H1 (cell line): ENCODE results near the gene DBR1. TPM values are rescaled to one million over a fixed set of nuclear protein-coding genes. Genes with fewer than 3 reads are reported as not detected.

Source experiments
- CTCF ChIA-PET: fragments of 300-600 bp; sonication (Branson Sonifier 250); formaldehyde crosslinking; loops from one replicate; lab custom pipeline; 2021; ENCODE audit not compliant: partially characterized antibody; lab: Charles Lee
- POLR2A ChIA-PET: fragments of 300-600 bp; sonication (Branson Sonifier 250); formaldehyde crosslinking; loops from one replicate; lab custom pipeline; 2021; ENCODE audit warnings: inconsistent platforms; ENCODE audit not compliant: partially characterized antibody; lab: Charles Lee
- DNase-seq, 2 experiments: peaks; one replicate each; pipeline versions ENCODE4 v3.0.0 to v3.0.0-alpha.2; 2010 to 2022; ENCODE audit warnings: low spot score in 2 of 2, low read depth in 1 of 2, mixed read lengths in 1 of 2
- FAIRE-seq: peaks from 2 replicates; lab custom pipeline; 2011; peaks lifted over from hg19 to GRCh38; lab: Jason Lieb, UNC
- H2AFZ ChIP-seq: 2 replicates; pipeline ENCODE4 v1.8.1; 2012; ENCODE audit warnings: low read length, inconsistent platforms
- H2AK5ac ChIP-seq: 2 replicates; pipeline ENCODE4 v1.6.1; 2013; ENCODE audit warnings: low read depth, low read length
- H2BK120ac ChIP-seq: replicated peaks from 2 replicates; pipeline ENCODE3; 2013; ENCODE audit warnings: low read depth, low read length, inconsistent platforms
- H2BK12ac ChIP-seq: 2 replicates; pipeline ENCODE4 v1.6.1; 2013; ENCODE audit warnings: low read depth, low read length
- H2BK15ac ChIP-seq: 2 replicates; pipeline ENCODE4 v1.6.1; 2013; ENCODE audit warnings: low read length
- H2BK20ac ChIP-seq: 2 replicates; pipeline ENCODE4 v1.6.1; 2013; ENCODE audit warnings: low read length
- H2BK5ac ChIP-seq: 2 replicates; pipeline ENCODE4 v1.6.1; 2013; ENCODE audit warnings: low read depth, low read length
- H3K14ac ChIP-seq: 2 replicates; pipeline ENCODE4 v1.6.1; 2013; ENCODE audit warnings: inconsistent platforms; ENCODE audit not compliant: insufficient read length
- H3K18ac ChIP-seq: 2 replicates; pipeline ENCODE4 v1.6.1; 2013; ENCODE audit warnings: low read length; ENCODE audit errors: extremely low read depth
- H3K23ac ChIP-seq: 2 replicates; pipeline ENCODE4 v1.6.1; 2013; ENCODE audit warnings: inconsistent platforms; ENCODE audit not compliant: insufficient read length
- H3K23me2 ChIP-seq: 2 replicates; pipeline ENCODE4 v1.6.1; 2013; ENCODE audit warnings: low read depth, low read length
- H3K27ac ChIP-seq: 2 replicates; pipeline ENCODE4 v1.6.1; 2011; ENCODE audit warnings: low read depth, low read length, inconsistent platforms
- H3K27me3 ChIP-seq, 4 experiments: replicated peaks in 1 of 4; 1 replicate in 1 of 4; 2 replicates in 3 of 4; pipeline versions ENCODE4 v1.6.1 to v1.8.1; 2011 to 2013; ENCODE audit warnings: low read length in 3 of 4, mild to moderate bottlenecking in 3 of 4, inconsistent platforms in 2 of 4, mixed read lengths in 2 of 4, moderate library complexity in 1 of 4; ENCODE audit not compliant: control insufficient read depth in 3 of 4, insufficient read depth in 3 of 4; ENCODE audit errors: extremely low read depth in 1 of 4
- H3K36me3 ChIP-seq, 4 experiments: 2 replicates each; pipeline versions ENCODE4 v1.6.1 to v1.8.1; 2011 to 2013; ENCODE audit warnings: mild to moderate bottlenecking in 4 of 4, low read length in 3 of 4, moderate library complexity in 2 of 4, control low read depth in 1 of 4, inconsistent platforms in 1 of 4; ENCODE audit not compliant: insufficient read depth in 4 of 4, control insufficient read depth in 2 of 4
- H3K4ac ChIP-seq: replicated peaks from 2 replicates; pipeline ENCODE3; 2013; ENCODE audit warnings: low read length, low read depth, mixed read lengths, inconsistent platforms; ENCODE audit not compliant: insufficient read length
- H3K4me1 ChIP-seq, 4 experiments: replicated peaks in 1 of 4; 1 replicate in 1 of 4; 2 replicates in 3 of 4; pipeline versions ENCODE4 v1.6.1 to v1.8.1; 2011 to 2013; ENCODE audit warnings: low read length in 3 of 4, inconsistent platforms in 2 of 4, mixed read lengths in 1 of 4; ENCODE audit not compliant: insufficient read depth in 4 of 4, control insufficient read depth in 3 of 4
- H3K4me2 ChIP-seq, 2 experiments: 2 replicates each; pipeline versions ENCODE4 v1.6.1 to v1.8.1; 2011 to 2013; ENCODE audit warnings: low read depth in 2 of 2, low read length in 2 of 2, control low read depth in 1 of 2, inconsistent platforms in 1 of 2, mild to moderate bottlenecking in 1 of 2; ENCODE audit not compliant: insufficient read depth in 1 of 2
- H3K4me3 ChIP-seq, 4 experiments: fragments of 200-600, 300-600 bp in 1 of 4; sonication (generic), shearing (Covaris generic), sonication (Bioruptor Twin) in 1 of 4; 2 replicates each; pipeline versions ENCODE4 v1.5.1 to v1.8.1; 2011 to 2016; ENCODE audit warnings: low read length in 4 of 4, low read depth in 3 of 4, control low read depth in 2 of 4, inconsistent platforms in 2 of 4, mild to moderate bottlenecking in 2 of 4, mixed read lengths in 1 of 4, moderate library complexity in 1 of 4; ENCODE audit not compliant: insufficient read depth in 2 of 4; ENCODE audit errors: extremely low read depth in 1 of 4
- H3K56ac ChIP-seq: replicated peaks from 2 replicates; pipeline ENCODE3; 2013; ENCODE audit warnings: low read depth, mild to moderate bottlenecking, mixed read lengths, low read length, inconsistent platforms; ENCODE audit not compliant: insufficient read length
- H3K79me1 ChIP-seq: 2 replicates; pipeline ENCODE4 v1.6.1; 2013; ENCODE audit warnings: low read depth, low read length, control low read depth
- H3K79me2 ChIP-seq, 2 experiments: 2 replicates each; pipeline versions ENCODE4 v1.6.1 to v1.8.1; 2012 to 2013; ENCODE audit warnings: low read length in 2 of 2, mild to moderate bottlenecking in 2 of 2, inconsistent platforms in 1 of 2; ENCODE audit not compliant: insufficient read depth in 2 of 2, control insufficient read depth in 1 of 2
- H3K9ac ChIP-seq, 4 experiments: replicated peaks in 1 of 4; 1 replicate in 1 of 4; 2 replicates in 3 of 4; pipeline versions ENCODE4 v1.6.1 to v1.8.1; 2011 to 2013; ENCODE audit warnings: low read depth in 3 of 4, low read length in 3 of 4, control low read depth in 2 of 4, mild to moderate bottlenecking in 2 of 4, moderate library complexity in 2 of 4, inconsistent platforms in 1 of 4; ENCODE audit errors: extremely low read depth in 1 of 4
- H3K9me3 ChIP-seq, 2 experiments: 2 replicates each; pipeline versions ENCODE4 v1.6.1 to v1.8.1; 2012 to 2013; ENCODE audit warnings: mild to moderate bottlenecking in 2 of 2, moderate library complexity in 2 of 2, control low read depth in 1 of 2, inconsistent platforms in 1 of 2, low read depth in 1 of 2, low read length in 1 of 2, mixed read lengths in 1 of 2; ENCODE audit not compliant: insufficient read depth in 2 of 2
- H4K20me1 ChIP-seq, 2 experiments: replicated peaks in 1 of 2; 2 replicates each; pipeline versions ENCODE3 to v1.8.1; 2011 to 2013; ENCODE audit warnings: inconsistent platforms in 2 of 2, low read length in 2 of 2, mild to moderate bottlenecking in 1 of 2; ENCODE audit not compliant: insufficient read depth in 2 of 2, control insufficient read depth in 1 of 2
- H4K5ac ChIP-seq: 2 replicates; pipeline ENCODE4 v1.6.1; 2013; ENCODE audit warnings: low read length, low read depth, mixed read lengths, inconsistent platforms; ENCODE audit not compliant: insufficient read length
- H4K8ac ChIP-seq: 2 replicates; pipeline ENCODE4 v1.8.0; 2013; ENCODE audit warnings: mild to moderate bottlenecking, moderate library complexity, low read length, inconsistent platforms; ENCODE audit not compliant: insufficient read depth; ENCODE audit errors: extremely low read depth
- H4K91ac ChIP-seq: replicated peaks from 2 replicates; pipeline ENCODE3; 2013; ENCODE audit warnings: low read length, mixed read lengths, inconsistent platforms; ENCODE audit not compliant: insufficient read length
- ASH2L ChIP-seq: fragments of 200-600, 300-600 bp; sonication (generic); IDR thresholded peaks from one replicate; pipeline ENCODE4 v1.7.1; 2017; ENCODE audit warnings: low read length
- EZH2 ChIP-seq: fragments of 200-600 bp; sonication (generic); IDR thresholded peaks from 2 replicates; pipeline ENCODE4 v1.7.1; 2012; ENCODE audit warnings: low read depth, mild to moderate bottlenecking, moderate library complexity, low read length, inconsistent platforms; ENCODE audit not compliant: severe bottlenecking
- POLR2AphosphoS5 ChIP-seq: IDR thresholded peaks from 2 replicates; pipeline ENCODE4 v1.6.1; 2011; ENCODE audit warnings: low read depth, low read length
- SUZ12 ChIP-seq: fragments of 200-600 bp; sonication (generic); IDR thresholded peaks from 2 replicates; pipeline ENCODE4 v1.6.1; 2012; ENCODE audit warnings: mild to moderate bottlenecking, inconsistent platforms, low read length, moderate library complexity, mixed read lengths
- TBP ChIP-seq: IDR thresholded peaks from 2 replicates; pipeline ENCODE4 v1.6.1; 2011; ENCODE audit warnings: low read depth, low read length, improper control_type of control experiment
- YY1 ChIP-seq: IDR thresholded peaks from 2 replicates; pipeline ENCODE4 v1.6.1; 2011; ENCODE audit warnings: low read depth, mild to moderate bottlenecking, low read length
- WGBS, 2 experiments: shearing (Covaris generic) in 1 of 2; methylation state at CpG; one replicate each; pipeline versions ENCODE4 v1.1.6 to v1.1.7; 2013 to 2015; ENCODE audit warnings: low lambda C conversion rate in 2 of 2, mixed read lengths in 2 of 2, inconsistent platforms in 1 of 2, low coverage in 1 of 2, missing lambda C conversion rate in 1 of 2; ENCODE audit not compliant: insufficient replicate concordance in 2 of 2, insufficient coverage in 1 of 2, insufficient read length in 1 of 2; ENCODE audit errors: extremely low coverage in 1 of 2, missing lambda C conversion rate in 1 of 2; 5-methylcytosine and 5-hydroxymethylcytosine counted together
- long read RNA-seq, 2 experiments: library from RNA in 1 of 2; library from capped mRNA in 1 of 2; stranded (forward); transcript quantifications; one replicate each; pipeline ENCODE4 v2.0.0, GENCODE V29; 2021; ENCODE audit warnings: inconsistent platforms in 1 of 2
- polyA minus RNA-seq, 3 experiments: library from RNA; depleted of rRNA, polyadenylated mRNA; stranded (reverse); fragments of >200 nt; gene quantifications; 1 replicate in 2 of 3; 2 replicates in 1 of 3; pipeline ENCODE4 v1.2.3, GENCODE V29; 2011
- polyA plus RNA-seq, 7 experiments: library from polyadenylated mRNA; depleted of rRNA in 3 of 7; stranded (reverse) in 5 of 7; unstranded in 2 of 7; fragments of >200 nt in 5 of 7; fragments of 200-250 nt in 2 of 7; gene quantifications; 1 replicate in 5 of 7; 2 replicates in 1 of 7; 4 replicates in 1 of 7; pipeline versions ENCODE4 v1.2.1 to v1.2.3, GENCODE V29; 2011 to 2013; ENCODE audit warnings: missing spikeins in 2 of 7, mixed read lengths in 2 of 7
- total RNA-seq: library from RNA; stranded (reverse); fragmentation: NEBNext Ultra II Directional; extraction: Animal tissue kit (Norgen Biotek cat#: 25700); gene quantifications from 2 replicates; pipeline ENCODE4 v1.2.1, GENCODE V29; 2021

DBR1 gene, protein sequence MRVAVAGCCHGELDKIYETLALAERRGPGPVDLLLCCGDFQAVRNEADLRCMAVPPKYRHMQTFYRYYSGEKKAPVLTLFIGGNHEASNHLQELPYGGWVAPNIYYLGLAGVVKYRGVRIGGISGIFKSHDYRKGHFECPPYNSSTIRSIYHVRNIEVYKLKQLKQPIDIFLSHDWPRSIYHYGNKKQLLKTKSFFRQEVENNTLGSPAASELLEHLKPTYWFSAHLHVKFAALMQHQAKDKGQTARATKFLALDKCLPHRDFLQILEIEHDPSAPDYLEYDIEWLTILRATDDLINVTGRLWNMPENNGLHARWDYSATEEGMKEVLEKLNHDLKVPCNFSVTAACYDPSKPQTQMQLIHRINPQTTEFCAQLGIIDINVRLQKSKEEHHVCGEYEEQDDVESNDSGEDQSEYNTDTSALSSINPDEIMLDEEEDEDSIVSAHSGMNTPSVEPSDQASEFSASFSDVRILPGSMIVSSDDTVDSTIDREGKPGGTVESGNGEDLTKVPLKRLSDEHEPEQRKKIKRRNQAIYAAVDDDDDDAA
- 18.0 and 18.3 TPM in 2 replicates for total RNA-seq
- 9.5 and 10.1 TPM in 2 replicates for polyA plus RNA-seq (2011; rRNA removed)
- 11.7 TPM for polyA plus RNA-seq (2011; cell fraction: cytosol; rRNA removed)
- polyA plus RNA-seq (2011; cell fraction: nucleus; rRNA removed): 4.7 TPM
- polyA plus RNA-seq (2012, experiment 1 of 2): 7.7 to 11.8 TPM (median 10.6 TPM) in 4 replicates
- 3.5 TPM for polyA plus RNA-seq (2012, experiment 2 of 2)
- 9.2 TPM for polyA plus RNA-seq (2013, experiment 1 of 2)
- 8.5 TPM for polyA plus RNA-seq (2013, experiment 2 of 2)
- 5.3 and 6.1 TPM in 2 replicates for polyA minus RNA-seq (2011; rRNA and poly(A)+ RNA removed)
- polyA minus RNA-seq (2011; cell fraction: cytosol; rRNA and poly(A)+ RNA removed): 10.8 TPM
- polyA minus RNA-seq (2011; cell fraction: nucleus; rRNA and poly(A)+ RNA removed): 6.1 TPM
- long read RNA-seq, experiment 1, partial matches to known transcripts: 2 of 27 reads
- long read RNA-seq, experiment 1, other reads (novel, unspliced or antisense): 21 of 27 reads
- long read RNA-seq, experiment 2, transcript DBR1-201 (8 exons, 2,666 nt): major isoform, 9 of 12 reads
- long read RNA-seq, experiment 2, partial matches to known transcripts: 2 of 12 reads
- long read RNA-seq, experiment 2, other reads (novel, unspliced or antisense): 0 of 12 reads

DNA sequence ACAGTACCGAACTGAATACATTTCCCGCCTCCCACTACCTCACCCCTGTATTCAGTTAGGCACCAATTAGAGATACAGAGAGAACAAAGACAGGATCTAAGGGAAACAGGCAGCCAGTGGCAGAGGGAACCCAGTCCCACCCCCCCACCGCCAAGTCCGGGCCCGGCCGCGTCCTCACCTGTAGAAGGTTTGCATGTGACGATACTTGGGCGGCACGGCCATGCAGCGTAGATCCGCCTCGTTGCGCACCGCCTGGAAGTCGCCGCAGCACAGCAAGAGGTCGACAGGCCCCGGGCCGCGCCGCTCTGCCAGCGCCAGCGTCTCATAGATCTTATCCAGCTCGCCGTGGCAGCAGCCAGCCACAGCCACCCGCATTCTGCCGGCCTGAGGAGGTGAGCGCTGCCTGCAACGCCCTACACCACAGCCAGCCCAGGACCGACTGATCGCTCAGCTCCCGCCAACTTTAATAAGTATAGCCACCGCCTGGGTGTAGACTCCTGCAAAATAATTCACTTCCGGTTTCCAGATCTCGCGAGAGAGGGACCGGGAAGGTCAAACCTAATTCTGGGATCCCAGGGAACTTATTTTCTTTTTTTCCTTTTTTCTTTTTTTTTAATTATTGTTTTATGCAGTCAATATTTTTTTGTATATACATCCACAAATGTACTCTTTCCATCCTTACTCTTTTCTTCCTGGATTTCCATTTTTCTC is at the start of gene DBR1:
DBR1 (minus strand) TSS at position 501 of the 711 bp plus-strand sequence; CDS start at position 375, 126 bp downstream.
- Histone ChIP-seq H2BK12ac (no peak within 1 kb of the TSS), H3K4me1 (no peaks in the 10 kb centered on the region; a peak in 1 of 7 replicates), H3K27me3 (no peaks in the 10 kb centered on the region), H2BK5ac (peak within 1 kb of the TSS; percentile 91), H3K79me2 (peaks cover 0 to 20% of the 10 kb centered on the region in 2 experiments; a peak in 2 of 4 replicates), H3K9me3 (no peaks in the 10 kb centered on the region), H3K56ac (peak within 1 kb of the TSS; percentile 94), H3K18ac (peak within 1 kb of the TSS; percentile 98), H4K5ac (peak within 1 kb of the TSS; percentile 94), H3K4me2 (peak within 1 kb of the TSS; percentile 73 to 74), H3K36me3 (peaks cover 0 to 26% (median 1%) of the 10 kb centered on the region in 4 experiments; a peak in 2 of 8 replicates), H3K23me2 (peaks cover 5% of the 10 kb centered on the region; the same call in 1 of the 2 replicates), H4K8ac (peak within 1 kb of the TSS; percentile 99; the same call in 1 of the 2 replicates), H2AK5ac (no peak within 1 kb of the TSS), H3K14ac (no peak within 1 kb of the TSS), H3K4me3 (peak within 1 kb of the TSS; percentile 82 to 93 (median 86)), H3K4ac (peak within 1 kb of the TSS; percentile 50), H3K27ac (peak within 1 kb of the TSS; percentile 73; the same call in 1 of the 2 replicates), H4K91ac (peak within 1 kb of the TSS; percentile 88), H2AFZ (peak within 1 kb of the TSS; percentile 37), H2BK20ac (no peak within 1 kb of the TSS), H3K79me1 (no peaks in the 10 kb centered on the region), H3K23ac (no peak within 1 kb of the TSS), H2BK15ac (no peak within 1 kb of the TSS), H3K9ac (peak within 1 kb of the TSS; percentile 75 to 92 (median 82)), H2BK120ac (no peak within 1 kb of the TSS), H4K20me1 (no peaks in the 10 kb centered on the region)
- FAIRE-seq (peak; percentile 52), DNase-seq (peak in 1 of 2 experiments; percentile 85)
- ChIA-PET POLR2A (interaction anchor here (0.6 to 5.3 kb wide), 20 partner anchors 12 to 662 kb away, joined by 3 to 56 read pairs (median 3); partner anchors contain the start of gene ARMC8), CTCF (interaction anchor here (0.9 to 1.5 kb wide), 5 partner anchors 47 to 175 kb away, joined by 3 read pairs; no protein-coding TSS in a partner anchor)
- WGBS, 2 experiments: 2% methylated on average over 38 of the region's 38 CpGs; no CpG with 5 or more reads in 1 of the 2 experiments
- TF ChIP-seq TBP (peak; percentile 92), POLR2AphosphoS5 (peak; percentile 95), SUZ12 (no peak), YY1 (no peak), EZH2 (no peak), ASH2L (peak; percentile 87)
